Heart left ventricle (tissue), 16 donors: ENCODE results near the gene NME1. TPM values are rescaled to one million over a fixed set of nuclear protein-coding genes. Genes with fewer than 3 reads are reported as not detected.

Source experiments
- ATAC-seq, 4 donors: fragments of 200-7000 bp; cut with Tn5 transposase; one replicate each; pipeline ENCODE4 v1.9.1; 2020 to 2022; ENCODE audit warnings: moderate library complexity in 4 of 4, mild to moderate bottlenecking in 3 of 4, moderate number of reproducible peaks in 1 of 4
- DNase-seq, 5 donors: peaks; one replicate each; pipeline ENCODE4 v3.0.0-alpha.2; 2020
- H3K27ac ChIP-seq, 12 donors: fragments of 200-600 bp; sonication (generic) in 4 of 12; one replicate each; pipeline versions ENCODE4 v1.5.0 to v1.8.0; 2016 to 2022; ENCODE audit warnings: mild to moderate bottlenecking in 2 of 12
- H3K27me3 ChIP-seq, 9 donors: fragments of 200-600 bp; sonication (generic) in 2 of 9; one replicate each; pipeline versions ENCODE4 v1.5.1 to v1.8.0; 2016 to 2022; ENCODE audit warnings: mild to moderate bottlenecking in 3 of 9
- H3K36me3 ChIP-seq, 9 donors: fragments of 200-600 bp; sonication (generic) in 2 of 9; one replicate each; pipeline versions ENCODE4 v1.5.0 to v1.8.0; 2018 to 2022; ENCODE audit warnings: mild to moderate bottlenecking in 2 of 9
- H3K4me1 ChIP-seq, 12 donors: fragments of 200-600 bp; sonication (generic) in 4 of 12; one replicate each; pipeline versions ENCODE4 v1.5.0 to v1.8.0; 2016 to 2022; ENCODE audit warnings: mild to moderate bottlenecking in 3 of 12
- H3K4me3 ChIP-seq, 12 donors: fragments of 200-600 bp; sonication (generic) in 4 of 12; one replicate each; pipeline versions ENCODE4 v1.5.0 to v1.8.0; 2017 to 2022; ENCODE audit warnings: mild to moderate bottlenecking in 9 of 12, moderate library complexity in 4 of 12
- H3K9me3 ChIP-seq, 12 donors: fragments of 200-600 bp; sonication (generic) in 4 of 12; one replicate each; pipeline versions ENCODE4 v1.5.0 to v1.8.0; 2016 to 2022; ENCODE audit warnings: mild to moderate bottlenecking in 1 of 12
- POLR2A ChIP-seq, 2 donors: fragments of 450-650 bp; IDR thresholded peaks; one replicate each; pipeline ENCODE4 v1.6.1; 2017; ENCODE audit warnings: antibody characterized with exemption in 2 of 2, mild to moderate bottlenecking in 2 of 2, moderate library complexity in 2 of 2
- WGBS, 4 donors: extraction: QIAGEN DNeasy Blood & Tissue Kit in 2 of 4; methylation state at CpG; one replicate each; pipeline versions ENCODE4 v1.1.5 to v1.1.7; 2013 to 2018; 5-methylcytosine and 5-hydroxymethylcytosine counted together
- intact Hi-C, 10 donors: fragments of 100-400 bp; cut with DNase I; formaldehyde crosslinking; loops; one replicate each; pipeline versions ENCODE4 v1.11.1 to v1.14.2; 2022
- polyA plus RNA-seq, 2 donors: library from polyadenylated mRNA; stranded (reverse); fragments of 200-250 nt; gene quantifications; one replicate each; pipeline ENCODE4 v1.2.3, GENCODE V29; 2013
- total RNA-seq, 9 donors: library from RNA; depleted of rRNA in 2 of 9; stranded (reverse); fragments of >200 nt in 2 of 9; fragmentation: NEBNext Ultra II Directional in 3 of 9; extraction: Animal tissue kit (Norgen Biotek cat#: 25700) in 3 of 9; gene quantifications; one replicate each; pipeline versions ENCODE4 v1.1.0 to v1.2.4, GENCODE V29; 2016 to 2023
- TF ChIP-seq, protein P1 (sequence below), 12 donors: fragments of 200-600 bp; sonication (generic) in 4 of 12; IDR thresholded peaks; one replicate each; pipeline versions ENCODE4 v1.5.0 to v1.8.0; 2018 to 2022; ENCODE audit warnings: antibody characterized with exemption in 12 of 12, mild to moderate bottlenecking in 5 of 12
- donor health status: ischemic (EF 13 %, LVEDD 7.1; RV severe dilation, severe dysfunction).
- donor health status: healthy with polysubstance abuse.
- donor health status: DM: no; HTN: yes; CAD: no.
- donor health status: DM: no; HTN: no; CAD: no.
- donor health status: ischemic (EF 25% LVEDD 6.9; RV normal size, moderate dysfunction).
- donor health status: ischemic (EF 25% LVEDD 5.7; RV mildly dilated, moderate dysfunction).
- donor health status: healthy.
- donor health status: DM: yes; HTN: yes; CAD: no.
- donor health status: ischemic (EF 35%, LVEDD 5.7; RV mildly dilated, moderate dysfunction).
- donor health status: nonischemic (EF 11% LVEDD 7.7; RV severe dilation, severe dysfunction).
- donor health status: DM: yes; HTN: yes; CAD: no.
- donor health status: PGD.
- donor health status: ischemic (EF 29% LVEDD 5.4; RV normal size, mild dysfunction).
- donor health status: nonischemic (EF 23%, LVEDD 6.1; RV moderate dilation, normal function).

NME1 gene
- total and polyA plus RNA-seq, 11 donors: 9.2 to 157 (median 28.7) TPM

DNA sequence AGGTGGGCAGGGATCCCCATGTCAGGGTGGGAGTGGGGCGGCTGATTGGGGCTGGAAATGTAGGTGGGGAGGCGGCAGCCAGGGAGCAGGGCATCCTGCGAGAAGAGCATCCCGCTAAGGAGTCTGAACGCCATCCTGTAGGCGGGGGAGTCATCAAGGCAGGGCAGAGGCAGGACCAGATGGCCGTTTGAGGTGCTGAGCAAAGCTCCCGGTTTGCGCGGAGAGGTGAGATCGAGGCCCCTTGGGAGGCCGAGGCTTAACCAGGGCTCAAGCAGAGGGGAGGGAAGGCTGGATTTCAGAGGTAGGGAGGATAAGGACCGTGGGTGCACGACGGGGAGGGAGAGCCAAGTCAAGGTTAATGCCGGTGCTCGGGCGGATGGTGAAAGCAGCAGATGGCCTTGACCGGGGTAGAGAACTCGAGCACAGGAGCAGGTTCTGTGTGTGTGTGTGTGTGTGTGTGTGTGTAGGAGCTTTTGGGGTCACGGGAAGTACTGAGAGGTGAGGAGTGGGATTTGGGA, 12.4 kb downstream of the NME1 start:
- H3K36me3 ChIP-seq: peaks cover 0 to 60% (median 42%) of the 10 kb centered on the region in 9 donors
- peaks cover 0 to 20% (median 14%) of the 10 kb centered on the region in 12 donors for H3K4me1 ChIP-seq
- no peaks in the 10 kb centered on the region for H3K9me3 ChIP-seq
- peak overlapping the region; percentile 76 to 95 (median 90) for H3K4me3 ChIP-seq
- TF ChIP-seq POLR2A (IDR thresholded peaks at IDR 0.05): no peak
- TF ChIP-seq, protein P1, sequence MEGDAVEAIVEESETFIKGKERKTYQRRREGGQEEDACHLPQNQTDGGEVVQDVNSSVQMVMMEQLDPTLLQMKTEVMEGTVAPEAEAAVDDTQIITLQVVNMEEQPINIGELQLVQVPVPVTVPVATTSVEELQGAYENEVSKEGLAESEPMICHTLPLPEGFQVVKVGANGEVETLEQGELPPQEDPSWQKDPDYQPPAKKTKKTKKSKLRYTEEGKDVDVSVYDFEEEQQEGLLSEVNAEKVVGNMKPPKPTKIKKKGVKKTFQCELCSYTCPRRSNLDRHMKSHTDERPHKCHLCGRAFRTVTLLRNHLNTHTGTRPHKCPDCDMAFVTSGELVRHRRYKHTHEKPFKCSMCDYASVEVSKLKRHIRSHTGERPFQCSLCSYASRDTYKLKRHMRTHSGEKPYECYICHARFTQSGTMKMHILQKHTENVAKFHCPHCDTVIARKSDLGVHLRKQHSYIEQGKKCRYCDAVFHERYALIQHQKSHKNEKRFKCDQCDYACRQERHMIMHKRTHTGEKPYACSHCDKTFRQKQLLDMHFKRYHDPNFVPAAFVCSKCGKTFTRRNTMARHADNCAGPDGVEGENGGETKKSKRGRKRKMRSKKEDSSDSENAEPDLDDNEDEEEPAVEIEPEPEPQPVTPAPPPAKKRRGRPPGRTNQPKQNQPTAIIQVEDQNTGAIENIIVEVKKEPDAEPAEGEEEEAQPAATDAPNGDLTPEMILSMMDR (IDR thresholded peaks at IDR 0.05): no peak
- intact Hi-C loops: loop anchor here in 4 of 10 donors (1.0 to 10.0 kb wide), 3 partner anchors 12 to 301 kb away; partner anchors contain the start of genes TOB1 (in 2 of the 4) and NME1 (in 1 of the 4)
- H3K27me3 ChIP-seq: no peaks in the 10 kb centered on the region
- H3K27ac ChIP-seq: peak overlapping the region; percentile 73 to 99 (median 95)
- DNase-seq (peak in 3 of 5 donors; percentile 36 to 63 (median 46)), ATAC-seq (peak; percentile 4 to 11 (median 5))
- WGBS, 4 donors: 5 to 12% (median 8%) methylated on average over 18 to 21 of the region's 21 CpGs

DNA sequence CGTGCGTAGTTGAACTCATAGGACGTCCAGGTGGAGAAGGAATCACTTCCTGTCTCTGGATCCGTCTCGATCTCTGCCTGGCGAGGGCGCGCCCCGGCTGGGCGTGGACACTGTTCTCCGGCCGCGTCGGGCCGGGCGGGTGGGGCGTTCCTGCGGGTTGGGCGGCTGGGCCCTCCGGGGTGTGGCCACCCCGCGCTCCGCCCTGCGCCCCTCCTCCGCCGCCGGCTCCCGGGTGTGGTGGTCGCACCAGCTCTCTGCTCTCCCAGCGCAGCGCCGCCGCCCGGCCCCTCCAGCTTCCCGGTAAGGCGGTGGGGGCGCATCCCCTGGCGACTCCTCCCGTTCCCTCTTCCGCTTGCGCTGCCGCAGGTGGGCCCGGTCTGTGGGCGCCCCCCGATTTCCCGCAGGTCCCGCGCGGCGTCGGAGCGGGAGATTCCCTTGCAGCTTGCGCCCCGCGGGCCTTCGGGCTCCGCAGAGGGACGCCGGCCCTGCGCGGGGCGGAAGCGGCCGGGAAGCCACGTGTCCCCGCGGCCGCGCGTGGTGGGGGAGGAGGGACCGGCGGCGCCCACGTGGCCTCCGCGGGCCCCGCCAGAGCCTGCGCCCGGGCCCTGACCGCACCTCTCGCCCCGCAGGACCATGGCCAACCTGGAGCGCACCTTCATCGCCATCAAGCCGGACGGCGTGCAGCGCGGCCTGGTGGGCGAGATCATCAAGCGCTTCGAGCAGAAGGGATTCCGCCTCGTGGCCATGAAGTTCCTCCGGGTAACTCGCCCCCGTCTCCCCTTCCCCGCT, 13.0 kb downstream of the NME1 start, which contains the start of gene NME2:
NME2 (plus strand) TSS at position 214 of the 789 bp plus-strand sequence; CDS start at position 634, 420 bp downstream.
- intact Hi-C loops: loop anchor here in 4 of 10 donors (1.0 to 10.0 kb wide), 3 partner anchors 13 to 302 kb away; partner anchors contain the start of genes TOB1 (in 2 of the 4) and NME1 (in 1 of the 4)
- peaks cover 0 to 60% (median 42%) of the 10 kb centered on the region in 9 donors for H3K36me3 ChIP-seq
- 0 to 1% (median 0%) methylated on average over 28 to 98 of the region's 98 CpGs for WGBS, 4 donors

DNA sequence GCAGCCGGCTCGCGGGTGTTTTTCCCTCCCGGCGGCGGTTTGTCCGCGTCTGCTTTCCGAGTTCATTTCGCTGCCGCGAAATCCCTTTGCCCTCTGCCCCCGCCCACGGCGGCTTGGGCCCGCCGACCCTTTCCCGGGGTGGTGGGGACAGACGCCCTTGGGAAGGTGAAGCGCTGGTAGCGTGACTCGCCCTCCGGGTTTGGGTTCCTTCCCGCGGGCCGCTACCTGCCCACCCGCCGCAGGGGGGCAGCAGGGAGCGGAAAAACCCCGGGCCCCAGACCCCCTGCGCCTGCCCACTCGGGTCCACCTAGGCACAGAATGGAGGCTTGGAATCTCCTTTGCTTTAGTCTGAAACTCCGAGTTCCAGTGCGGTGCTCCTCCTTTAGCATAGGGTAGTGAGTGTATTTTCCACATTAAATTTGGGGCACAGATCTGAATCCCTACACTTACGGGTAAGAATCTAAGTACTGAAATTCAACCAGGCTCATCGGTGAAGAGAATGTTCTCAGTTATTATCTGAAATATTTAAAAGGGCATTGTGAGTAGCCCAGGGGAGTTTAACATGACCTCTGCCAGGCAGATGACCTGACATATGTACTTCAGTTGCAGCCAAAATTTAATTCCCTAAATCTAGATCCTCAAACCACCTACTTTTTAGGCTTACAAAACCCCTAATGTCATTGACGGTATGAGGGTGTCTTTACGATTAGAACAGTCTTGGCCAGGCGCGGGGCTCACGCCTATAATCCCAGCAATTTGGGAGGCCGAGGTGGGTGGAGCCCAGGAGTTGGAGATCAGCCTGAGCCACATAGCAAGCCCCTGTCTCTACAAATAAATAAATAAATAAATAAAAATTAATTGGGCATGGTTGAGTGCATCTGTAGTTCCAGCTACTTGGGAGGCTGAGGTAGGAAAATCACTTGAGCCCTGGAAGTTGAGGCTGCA, 13.9 kb downstream of the NME1 start:
- peaks cover 0 to 20% (median 14%) of the 10 kb centered on the region in 12 donors for H3K4me1 ChIP-seq
- intact Hi-C loops: loop anchor here in 4 of 10 donors (1.0 to 10.0 kb wide), 3 partner anchors 14 to 302 kb away; partner anchors contain the start of genes TOB1 (in 2 of the 4) and NME1 (in 1 of the 4)
- 17 to 27% (median 20%) methylated on average over 33 to 42 of the region's 42 CpGs for WGBS, 4 donors
- H3K27me3 ChIP-seq: no peaks in the 10 kb centered on the region
- TF ChIP-seq POLR2A (IDR thresholded peaks at IDR 0.05): no peak
- TF ChIP-seq, protein P1 (IDR thresholded peaks at IDR 0.05): peak; percentile 33 to 73 (median 64)
- H3K27ac ChIP-seq: peak overlapping the region; percentile 73 to 99 (median 95)
- peaks cover 0 to 60% (median 42%) of the 10 kb centered on the region in 9 donors for H3K36me3 ChIP-seq
- H3K4me3 ChIP-seq: peak overlapping the region; percentile 76 to 95 (median 90)
- DNase-seq (peak; percentile 40 to 74 (median 49)), ATAC-seq (peak; percentile 10 to 49 (median 30))
- H3K9me3 ChIP-seq: no peaks in the 10 kb centered on the region

More for the DNA sequence above, 13.0 kb downstream of the NME1 start, which contains the start of gene NME2:
- TF ChIP-seq, protein P1 (IDR thresholded peaks at IDR 0.05): no peak
- TF ChIP-seq POLR2A (IDR thresholded peaks at IDR 0.05): peak in 1 of 2 donors; percentile 65
- Histone ChIP-seq H3K27ac (peak within 1 kb of the TSS; percentile 73 to 99 (median 95)), H3K4me3 (peak within 1 kb of the TSS; percentile 76 to 95 (median 90)), H3K9me3 (no peaks in the 10 kb centered on the region), H3K27me3 (no peaks in the 10 kb centered on the region), H3K4me1 (peaks cover 0 to 20% (median 14%) of the 10 kb centered on the region in 12 donors)
- DNase-seq (peak; percentile 91 to 95 (median 94)), ATAC-seq (peak; percentile 89 to 97 (median 97))
